T-helper 17 cell (primary cell): ENCODE results near the gene BMP10. TPM values are rescaled to one million over a fixed set of nuclear protein-coding genes. Genes with fewer than 3 reads are reported as not detected.

ENCODE experiments used
- ATAC-seq: fragments of 150-1000 bp; cut with Tn5 transposase; 2 replicates; pipeline ENCODE4 v1.10.0; 2021; ENCODE audit warnings: mild to moderate bottlenecking, moderate library complexity
- DNase-seq, 3 donors: peaks; one replicate each; pipeline versions ENCODE4 v3.0.0 to v3.0.0-alpha.2; 2020 to 2021
- H3K9me3 ChIP-seq: one replicate; pipeline ENCODE4 v1.7.0; 2013; ENCODE audit warnings: low read length, mild to moderate bottlenecking; ENCODE audit not compliant: control insufficient read depth, poor library complexity, severe bottlenecking
- H3K27ac Mint-ChIP-seq: one replicate; pipeline ENCODE4 v1.8.0; 2022; ENCODE audit warnings: mild to moderate bottlenecking, moderate library complexity, mixed read lengths
- H3K27me3 Mint-ChIP-seq: one replicate; pipeline ENCODE4 v1.8.0; 2022; ENCODE audit warnings: mixed read lengths
- H3K36me3 Mint-ChIP-seq: one replicate; pipeline ENCODE4 v1.8.0; 2022; ENCODE audit warnings: low read depth, mixed read lengths
- H3K4me1 Mint-ChIP-seq: one replicate; pipeline ENCODE4 v1.8.0; 2022; ENCODE audit warnings: mild to moderate bottlenecking, mixed read lengths
- H3K4me3 Mint-ChIP-seq: one replicate; pipeline ENCODE4 v1.8.0; 2022; ENCODE audit warnings: mild to moderate bottlenecking, moderate library complexity, mixed read lengths
- total RNA-seq, 4 donors: library from RNA in 2 of 4; stranded (reverse) in 2 of 4; gene quantifications; one replicate each; pipeline ENCODE4 v1.2.3 and lab custom pipeline; 2022 to 2026

Gene BMP10
- total RNA-seq, 2 donors from 2014 or later = not detected

DNA sequence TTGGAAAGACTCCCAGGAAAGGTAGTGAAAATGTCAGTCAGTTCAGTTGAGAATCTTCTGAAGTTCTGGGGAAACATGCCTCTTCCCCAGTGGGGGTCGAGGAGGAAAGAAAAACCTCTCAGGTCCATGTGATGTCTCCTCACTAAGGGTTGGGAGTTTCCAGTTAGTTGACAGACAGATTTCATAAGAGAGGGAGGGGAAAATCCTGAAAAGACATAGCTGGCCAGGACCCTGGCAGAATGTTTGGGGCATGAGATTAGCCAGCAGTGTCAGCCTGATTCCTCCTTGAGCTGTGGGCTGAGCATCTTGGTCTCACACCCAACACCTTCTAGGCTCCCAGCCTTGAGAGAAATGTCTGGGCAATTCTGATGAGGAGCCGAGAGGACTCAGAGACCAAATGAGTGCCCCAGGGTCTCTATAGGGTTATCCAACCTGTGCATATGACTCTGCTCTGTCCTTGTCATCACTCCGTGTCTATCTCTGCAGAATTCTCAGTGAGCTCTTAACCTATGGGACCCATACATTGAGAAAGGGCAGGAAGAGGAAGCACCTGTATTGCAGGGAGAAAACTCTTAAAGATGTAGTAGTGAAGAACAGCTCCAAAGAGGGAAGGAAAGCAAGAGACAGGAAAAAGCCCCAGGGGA lies 13.9 kb downstream of the BMP10 start:
- Mint-ChIP-seq H3K27ac (no peak overlapping the region), H3K27me3 (peaks cover 30% of the 10 kb centered on the region), H3K36me3 (peaks cover 2% of the 10 kb centered on the region), H3K4me3 (no peak overlapping the region), H3K4me1 (peaks cover 5% of the 10 kb centered on the region)
- DNase-seq (no peak), ATAC-seq (no peak)
- no peaks in the 10 kb centered on the region for H3K9me3 ChIP-seq

DNA sequence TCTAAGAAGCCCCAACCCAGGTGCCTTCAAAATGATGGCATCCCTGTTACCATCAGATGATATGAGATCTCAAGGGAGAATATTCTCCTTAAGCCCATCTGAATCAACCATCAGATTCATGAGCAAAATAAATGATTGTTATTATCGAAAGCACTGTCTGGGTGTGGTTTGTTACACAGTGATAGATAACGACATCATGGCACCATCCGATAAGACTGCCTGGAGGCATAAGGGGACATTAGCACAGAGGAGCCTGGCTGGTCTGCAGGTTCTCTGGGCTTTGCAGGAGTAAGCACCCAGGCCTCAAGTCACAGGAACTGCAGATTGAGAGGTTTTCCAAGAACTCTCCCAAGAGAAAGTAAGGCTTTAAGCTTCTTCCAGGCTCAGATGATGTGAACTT lies 15.6 kb downstream of the BMP10 start:
- Mint-ChIP-seq H3K27ac (no peak overlapping the region), H3K4me1 (peaks cover 5% of the 10 kb centered on the region), H3K4me3 (no peak overlapping the region), H3K36me3 (peaks cover 2% of the 10 kb centered on the region), H3K27me3 (peaks cover 38% of the 10 kb centered on the region)
- ATAC-seq (no peak), DNase-seq (no peak)
- H3K9me3 ChIP-seq = no peaks in the 10 kb centered on the region

DNA sequence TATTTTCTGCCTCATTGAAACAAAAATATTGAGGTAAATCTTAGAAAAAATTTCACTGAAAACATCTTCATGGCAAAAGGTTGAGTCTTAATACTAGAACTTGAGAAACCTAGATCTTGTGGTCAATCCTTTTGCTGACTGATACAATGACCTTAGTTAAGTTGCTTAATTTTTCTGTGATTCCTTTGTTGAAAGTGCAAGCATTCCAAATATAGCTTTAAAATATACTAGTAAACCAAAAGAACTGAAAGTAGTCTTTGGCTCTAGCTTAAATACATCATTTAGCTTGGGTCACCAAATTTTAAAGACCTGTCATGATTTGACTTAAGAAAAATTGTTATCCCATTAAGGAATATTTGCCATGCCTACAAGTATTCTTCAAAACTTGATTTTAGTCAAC lies 16.7 kb downstream of the BMP10 start:
- peaks cover 2% of the 10 kb centered on the region for H3K36me3 Mint-ChIP-seq

DNA sequence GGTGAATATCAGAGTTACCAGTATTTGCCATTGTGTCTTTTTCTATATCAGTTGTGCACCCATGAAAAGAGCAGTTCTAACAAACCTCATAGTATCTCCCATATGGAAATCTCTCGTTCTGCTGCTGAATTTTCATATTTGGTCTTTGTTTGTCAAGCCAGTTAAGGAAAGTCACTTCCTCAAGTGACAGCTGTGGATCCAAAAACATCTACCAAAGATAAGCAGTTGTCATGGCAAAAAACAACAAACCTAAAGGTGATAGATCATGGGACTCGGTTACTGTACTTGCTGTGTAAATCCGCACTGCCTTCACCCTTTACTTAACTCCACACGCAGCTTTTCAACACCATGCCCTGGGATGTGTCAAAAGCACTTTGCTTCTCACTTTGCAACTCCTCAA lies 17.3 kb downstream of the BMP10 start:
- Mint-ChIP-seq H3K36me3 (peaks cover 2% of the 10 kb centered on the region), H3K27ac (no peak overlapping the region), H3K4me3 (no peak overlapping the region), H3K27me3 (peaks cover 44% of the 10 kb centered on the region), H3K4me1 (peaks cover 4% of the 10 kb centered on the region)
- ATAC-seq = no peak
- H3K9me3 ChIP-seq = no peaks in the 10 kb centered on the region
- no peak for DNase-seq

More for the DNA sequence above, 16.7 kb downstream of the BMP10 start:
- Mint-ChIP-seq H3K27me3 (peaks cover 40% of the 10 kb centered on the region), H3K4me1 (peaks cover 4% of the 10 kb centered on the region), H3K4me3 (no peak overlapping the region), H3K27ac (no peak overlapping the region)
- DNase-seq = no peak
- H3K9me3 ChIP-seq = no peaks in the 10 kb centered on the region
- no peak for ATAC-seq

DNA sequence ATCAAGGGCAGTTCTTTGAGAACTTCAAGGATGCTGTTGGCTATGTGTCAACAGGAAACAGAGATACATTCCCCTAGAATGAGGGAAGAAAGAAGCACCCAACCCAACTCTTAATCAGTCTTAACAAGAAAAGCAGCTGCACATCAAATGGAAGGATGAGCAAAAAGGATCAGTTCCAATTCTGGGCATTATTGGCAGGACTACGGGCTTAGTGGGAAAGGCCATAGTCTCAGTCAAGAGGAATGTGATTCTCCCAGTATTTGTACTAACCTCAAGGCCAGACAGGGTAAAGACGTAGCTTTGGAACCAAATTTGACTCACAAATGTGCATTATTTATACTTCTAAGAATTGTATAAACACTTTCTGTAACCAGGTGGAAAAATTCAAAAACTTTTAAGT lies 18.2 kb downstream of the BMP10 start:
- no peaks in the 10 kb centered on the region for H3K9me3 ChIP-seq
- Mint-ChIP-seq H3K36me3 (peaks cover 2% of the 10 kb centered on the region), H3K27ac (no peak overlapping the region), H3K4me3 (no peak overlapping the region), H3K27me3 (peaks cover 48% of the 10 kb centered on the region), H3K4me1 (no peaks in the 10 kb centered on the region)
- ATAC-seq = no peak
- DNase-seq = no peak

DNA sequence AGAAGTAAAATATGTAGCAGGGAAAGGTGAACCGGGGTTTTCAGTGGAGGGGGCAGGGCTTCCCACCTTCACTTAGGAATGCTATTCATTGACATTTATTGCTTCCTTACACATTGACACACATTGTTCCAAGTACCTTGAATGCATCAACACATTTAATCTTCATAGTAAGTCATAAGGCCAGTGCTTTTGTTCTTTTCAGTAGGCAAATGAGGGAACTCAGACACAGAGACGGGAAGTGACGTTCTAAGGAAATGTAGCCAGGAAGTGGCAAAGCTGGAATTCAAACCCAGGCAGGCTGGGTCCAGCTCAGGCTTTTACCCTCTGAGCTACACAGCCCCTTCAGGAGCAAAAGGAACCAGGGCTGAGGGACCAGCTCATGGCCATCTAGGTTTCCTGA lies 20.7 kb downstream of the BMP10 start:
- ATAC-seq = no peak
- peaks cover 55% of the 10 kb centered on the region for H3K27me3 Mint-ChIP-seq
- H3K4me3 Mint-ChIP-seq = no peak overlapping the region
- no peak overlapping the region for H3K27ac Mint-ChIP-seq
- no peaks in the 10 kb centered on the region for H3K4me1 Mint-ChIP-seq
- no peaks in the 10 kb centered on the region for H3K9me3 ChIP-seq
- DNase-seq = no peak
- H3K36me3 Mint-ChIP-seq = peaks cover 5% of the 10 kb centered on the region

DNA sequence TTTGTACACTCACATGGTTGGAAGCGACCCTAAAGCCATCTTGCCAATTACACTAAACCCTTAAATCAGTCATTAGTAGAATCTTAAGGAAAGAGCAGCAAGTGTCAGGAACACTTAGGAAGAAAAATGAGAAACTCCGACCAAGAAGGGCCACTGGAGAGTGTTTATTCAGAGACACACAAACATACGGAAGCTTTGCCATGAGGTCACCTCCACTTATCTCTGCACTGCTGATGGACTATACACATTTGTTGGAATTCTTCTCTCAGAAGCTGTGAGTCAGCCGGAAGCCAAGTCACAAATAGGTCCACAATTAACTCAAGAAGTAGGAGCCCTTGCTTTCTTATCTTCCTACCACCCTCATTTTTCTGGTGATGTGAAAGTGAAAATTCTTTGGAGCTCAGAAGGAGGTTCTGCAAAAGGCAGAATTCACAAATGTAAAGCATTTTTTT lies 21.6 kb downstream of the BMP10 start:
- no peaks in the 10 kb centered on the region for H3K9me3 ChIP-seq
- Mint-ChIP-seq H3K4me1 (no peaks in the 10 kb centered on the region), H3K4me3 (no peak overlapping the region), H3K36me3 (peaks cover 5% of the 10 kb centered on the region), H3K27ac (no peak overlapping the region), H3K27me3 (peaks cover 58% of the 10 kb centered on the region)
- ATAC-seq (no peak), DNase-seq (no peak)

DNA sequence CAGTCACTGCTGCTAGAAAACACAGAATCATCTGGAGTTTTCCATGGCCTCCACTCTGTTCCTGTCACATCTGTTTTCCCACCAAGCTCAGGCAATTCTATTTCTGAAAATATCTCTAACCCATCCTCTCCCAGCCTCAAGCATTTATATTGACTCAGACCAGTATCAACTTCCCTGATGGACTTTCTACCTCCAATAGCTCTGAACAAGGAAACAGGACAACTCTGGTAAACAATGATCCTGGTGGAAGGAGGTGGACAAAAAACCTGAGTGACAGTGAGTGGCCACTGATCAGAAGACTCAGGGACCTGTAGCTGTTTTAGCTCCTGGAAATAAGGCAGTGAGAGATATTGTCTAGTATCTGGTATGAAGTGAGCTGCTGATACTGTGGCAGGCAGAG lies 23.4 kb downstream of the BMP10 start:
- ATAC-seq = no peak
- no peak for DNase-seq
- peaks cover 49% of the 10 kb centered on the region for H3K27me3 Mint-ChIP-seq
- no peaks in the 10 kb centered on the region for H3K9me3 ChIP-seq
- no peak overlapping the region for H3K4me3 Mint-ChIP-seq
- peaks cover 5% of the 10 kb centered on the region for H3K36me3 Mint-ChIP-seq
- no peak overlapping the region for H3K27ac Mint-ChIP-seq
- H3K4me1 Mint-ChIP-seq = no peaks in the 10 kb centered on the region

DNA sequence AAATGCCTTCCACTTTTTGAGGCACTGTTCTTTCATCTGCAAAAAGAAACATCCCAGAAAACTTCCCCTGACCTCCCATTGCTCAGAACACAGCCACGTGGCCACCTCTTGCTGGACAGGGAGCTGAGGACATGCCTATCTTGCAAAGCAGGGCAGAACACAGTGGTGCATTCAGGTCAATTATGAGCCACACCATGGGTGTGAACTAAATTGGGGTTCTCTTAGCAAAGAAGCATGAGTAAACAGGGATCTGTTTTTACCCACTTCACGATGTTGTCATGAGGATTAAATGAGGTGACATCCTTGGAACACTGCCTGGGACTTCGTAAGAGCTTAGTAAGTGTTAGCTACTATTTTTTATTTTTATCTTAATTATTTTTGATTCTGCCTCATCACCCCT lies 25.1 kb downstream of the BMP10 start:
- peaks cover 5% of the 10 kb centered on the region for H3K36me3 Mint-ChIP-seq

DNA sequence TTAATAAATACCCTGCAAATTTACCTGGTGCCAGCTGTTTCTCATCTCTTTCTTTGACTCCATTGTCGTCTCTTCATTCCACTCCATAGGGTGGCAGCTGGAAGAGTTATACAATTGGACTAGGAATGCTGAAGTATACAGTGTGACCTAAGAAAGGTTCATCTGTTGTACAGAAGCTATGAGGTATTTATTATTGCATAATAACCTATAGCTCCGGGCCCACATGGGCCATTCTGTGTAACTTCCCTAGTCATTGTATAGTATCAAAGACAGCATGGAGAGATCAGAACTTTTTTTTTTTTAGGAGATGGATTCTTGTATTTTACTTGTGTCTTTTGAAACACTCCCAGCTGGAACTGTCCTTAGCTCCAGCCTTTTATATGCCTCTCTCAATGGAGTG lies 26.2 kb downstream of the BMP10 start:
- no peak overlapping the region for H3K27ac Mint-ChIP-seq

More for the DNA sequence above, 25.1 kb downstream of the BMP10 start:
- H3K9me3 ChIP-seq = no peaks in the 10 kb centered on the region
- DNase-seq (no peak), ATAC-seq (no peak)
- H3K4me3 Mint-ChIP-seq = no peak overlapping the region
- no peak overlapping the region for H3K27ac Mint-ChIP-seq
- no peaks in the 10 kb centered on the region for H3K4me1 Mint-ChIP-seq
- peaks cover 46% of the 10 kb centered on the region for H3K27me3 Mint-ChIP-seq

DNA sequence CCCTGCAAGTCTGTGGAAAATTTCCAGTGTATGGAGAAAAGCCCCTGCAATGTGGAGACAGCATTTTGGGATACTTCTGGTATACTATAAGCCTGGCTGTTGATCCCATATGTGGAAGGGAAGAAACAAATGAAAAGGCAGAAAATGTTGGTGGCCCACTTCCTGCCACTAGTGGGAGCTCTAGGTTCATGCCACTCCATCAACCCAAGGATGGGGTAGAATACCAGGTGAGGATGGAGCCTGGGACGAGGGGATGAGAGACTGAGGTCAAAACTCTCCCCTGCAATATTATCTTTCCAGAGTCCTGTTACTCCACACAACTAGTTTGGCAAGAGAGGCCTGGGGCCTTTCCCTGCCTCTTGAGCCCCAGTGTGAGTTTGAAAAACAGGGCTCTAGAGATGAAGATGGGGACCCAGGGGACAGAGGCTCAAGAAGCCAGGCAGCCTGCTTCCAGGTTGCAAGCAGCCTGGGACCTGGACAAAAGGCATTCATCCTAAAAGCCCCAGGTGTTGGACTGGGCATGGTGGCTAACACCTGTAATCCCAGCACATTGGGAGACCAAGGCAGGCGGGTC lies 31.9 kb downstream of the BMP10 start:
- Mint-ChIP-seq H3K4me3 (no peak overlapping the region), H3K27me3 (no peaks in the 10 kb centered on the region), H3K27ac (peak overlapping the region; percentile 61), H3K4me1 (peaks cover 9% of the 10 kb centered on the region), H3K36me3 (no peaks in the 10 kb centered on the region)
- peak; percentile 31 for ATAC-seq
- no peak for DNase-seq
- no peaks in the 10 kb centered on the region for H3K9me3 ChIP-seq

More for the DNA sequence above, 26.2 kb downstream of the BMP10 start:
- peaks cover 5% of the 10 kb centered on the region for H3K36me3 Mint-ChIP-seq
- H3K27me3 Mint-ChIP-seq = peaks cover 36% of the 10 kb centered on the region
- no peak overlapping the region for H3K4me3 Mint-ChIP-seq
- H3K9me3 ChIP-seq = no peaks in the 10 kb centered on the region
- no peak for ATAC-seq
- no peak for DNase-seq
- H3K4me1 Mint-ChIP-seq = no peaks in the 10 kb centered on the region

DNA sequence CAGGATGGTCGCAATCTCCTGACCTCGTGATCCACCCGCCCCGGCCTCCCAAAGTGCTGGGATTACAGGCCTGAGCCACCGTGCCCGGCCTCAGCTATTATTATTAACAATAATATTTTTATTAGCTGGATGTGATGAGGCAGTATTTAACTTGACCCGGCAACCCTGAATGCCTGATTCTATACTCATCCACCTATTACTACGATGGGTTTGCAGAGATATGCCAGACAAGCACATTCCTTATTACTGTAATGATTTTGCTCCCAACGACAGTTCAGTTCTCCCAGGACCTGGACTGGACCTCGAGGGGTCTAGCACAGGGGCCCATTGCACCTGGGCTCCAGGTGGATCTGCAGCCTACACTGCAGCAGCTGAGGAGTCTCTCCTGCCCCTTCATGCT lies 32.6 kb downstream of the BMP10 start:
- DNase-seq (no peak), ATAC-seq (no peak)
- Mint-ChIP-seq H3K4me3 (no peak overlapping the region), H3K27ac (peak overlapping the region; percentile 61), H3K36me3 (no peaks in the 10 kb centered on the region), H3K4me1 (peaks cover 9% of the 10 kb centered on the region), H3K27me3 (no peaks in the 10 kb centered on the region)
- no peaks in the 10 kb centered on the region for H3K9me3 ChIP-seq

DNA sequence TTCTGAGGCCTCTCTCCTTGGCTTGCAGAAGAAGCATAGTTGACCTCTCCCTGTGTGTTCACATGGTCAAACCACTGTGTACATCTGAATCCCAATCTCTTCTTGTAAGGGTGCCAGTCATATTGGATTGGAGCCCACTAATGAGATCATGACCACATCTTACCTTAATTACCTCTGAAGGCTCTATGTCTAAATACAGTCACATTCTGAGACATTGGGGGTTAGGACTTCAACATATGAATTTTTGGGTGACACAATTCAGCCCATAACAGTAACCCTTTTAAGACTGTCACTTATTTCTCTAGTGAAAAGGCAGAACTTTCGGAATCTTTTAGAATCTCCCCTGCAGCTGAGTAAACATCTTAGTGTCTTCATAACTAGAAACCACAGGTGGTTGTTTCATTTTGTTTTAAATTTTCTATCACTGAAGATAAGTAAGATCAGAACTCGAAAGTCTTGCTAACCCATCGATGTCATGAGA lies 33.3 kb downstream of the BMP10 start:
- no peak for ATAC-seq
- Mint-ChIP-seq H3K4me1 (peaks cover 9% of the 10 kb centered on the region), H3K4me3 (no peak overlapping the region)

More for the DNA sequence above, 33.3 kb downstream of the BMP10 start:
- Mint-ChIP-seq H3K27me3 (no peaks in the 10 kb centered on the region), H3K27ac (peak overlapping the region; percentile 2), H3K36me3 (no peaks in the 10 kb centered on the region)
- DNase-seq = no peak
- H3K9me3 ChIP-seq = no peaks in the 10 kb centered on the region
